ENCODE measurements around the gene LIMCH1.

DNA sequence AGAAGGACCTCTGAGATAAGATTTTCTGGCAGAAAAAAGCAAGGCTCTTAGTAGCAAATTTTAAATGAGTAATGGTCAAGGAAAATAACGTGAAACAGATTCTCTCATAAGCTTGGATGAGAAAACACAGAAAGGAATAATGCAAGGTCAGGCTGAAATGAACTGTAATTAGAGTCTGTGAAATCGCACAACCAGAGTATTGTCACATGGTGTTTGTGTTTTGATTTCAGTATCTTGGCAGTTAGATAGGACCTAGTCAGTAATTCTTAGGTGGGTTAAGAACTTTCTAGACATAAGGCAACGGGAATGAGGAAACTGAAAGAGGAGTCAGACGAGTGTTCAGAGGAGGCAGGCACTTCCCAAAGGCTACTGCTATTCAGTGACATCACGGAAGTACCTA, 34.6 kb downstream of the LIMCH1 start:
- TF ChIP-seq EZH2 (IDR thresholded peaks at IDR 0.05) = no peak
- no peak for TF ChIP-seq FOXP2 (optimal IDR thresholded peaks at IDR 0.05; ENCODE audit: control extremely low read depth, extremely low read length, insufficient read depth)
